H1 (cell line): ENCODE measurements around the gene IL21. TPM values are rescaled to one million over a fixed set of nuclear protein-coding genes. Genes with fewer than 3 reads are reported as not detected.

ENCODE experiments used
- CTCF ChIA-PET: fragments of 300-600 bp; sonication (Branson Sonifier 250); formaldehyde crosslinking; loops from one replicate; lab custom pipeline; 2021; ENCODE audit not compliant: partially characterized antibody; lab: Charles Lee
- POLR2A ChIA-PET: fragments of 300-600 bp; sonication (Branson Sonifier 250); formaldehyde crosslinking; loops from one replicate; lab custom pipeline; 2021; ENCODE audit warnings: inconsistent platforms; ENCODE audit not compliant: partially characterized antibody; lab: Charles Lee
- DNase-seq, 2 experiments: peaks; one replicate each; pipeline versions ENCODE4 v3.0.0 to v3.0.0-alpha.2; 2010 to 2022; ENCODE audit warnings: low spot score in 2 of 2, low read depth in 1 of 2, mixed read lengths in 1 of 2
- FAIRE-seq: peaks from 2 replicates; lab custom pipeline; 2011; peaks lifted over from hg19 to GRCh38; lab: Jason Lieb, UNC
- H2AFZ ChIP-seq: 2 replicates; pipeline ENCODE4 v1.8.1; 2012; ENCODE audit warnings: low read length, inconsistent platforms
- H2AK5ac ChIP-seq: 2 replicates; pipeline ENCODE4 v1.6.1; 2013; ENCODE audit warnings: low read depth, low read length
- H2BK120ac ChIP-seq: replicated peaks from 2 replicates; pipeline ENCODE3; 2013; ENCODE audit warnings: low read depth, low read length, inconsistent platforms
- H2BK12ac ChIP-seq: 2 replicates; pipeline ENCODE4 v1.6.1; 2013; ENCODE audit warnings: low read depth, low read length
- H2BK15ac ChIP-seq: 2 replicates; pipeline ENCODE4 v1.6.1; 2013; ENCODE audit warnings: low read length
- H2BK20ac ChIP-seq: 2 replicates; pipeline ENCODE4 v1.6.1; 2013; ENCODE audit warnings: low read length
- H2BK5ac ChIP-seq: 2 replicates; pipeline ENCODE4 v1.6.1; 2013; ENCODE audit warnings: low read depth, low read length
- H3K14ac ChIP-seq: 2 replicates; pipeline ENCODE4 v1.6.1; 2013; ENCODE audit warnings: inconsistent platforms; ENCODE audit not compliant: insufficient read length
- H3K18ac ChIP-seq: 2 replicates; pipeline ENCODE4 v1.6.1; 2013; ENCODE audit warnings: low read length; ENCODE audit errors: extremely low read depth
- H3K23ac ChIP-seq: 2 replicates; pipeline ENCODE4 v1.6.1; 2013; ENCODE audit warnings: inconsistent platforms; ENCODE audit not compliant: insufficient read length
- H3K23me2 ChIP-seq: 2 replicates; pipeline ENCODE4 v1.6.1; 2013; ENCODE audit warnings: low read depth, low read length
- H3K27ac ChIP-seq: 2 replicates; pipeline ENCODE4 v1.6.1; 2011; ENCODE audit warnings: low read depth, low read length, inconsistent platforms
- H3K27me3 ChIP-seq, 4 experiments: replicated peaks in 1 of 4; 1 replicate in 1 of 4; 2 replicates in 3 of 4; pipeline versions ENCODE4 v1.6.1 to v1.8.1; 2011 to 2013; ENCODE audit warnings: low read length in 3 of 4, mild to moderate bottlenecking in 3 of 4, inconsistent platforms in 2 of 4, mixed read lengths in 2 of 4, moderate library complexity in 1 of 4; ENCODE audit not compliant: control insufficient read depth in 3 of 4, insufficient read depth in 3 of 4; ENCODE audit errors: extremely low read depth in 1 of 4
- H3K36me3 ChIP-seq, 4 experiments: 2 replicates each; pipeline versions ENCODE4 v1.6.1 to v1.8.1; 2011 to 2013; ENCODE audit warnings: mild to moderate bottlenecking in 4 of 4, low read length in 3 of 4, moderate library complexity in 2 of 4, control low read depth in 1 of 4, inconsistent platforms in 1 of 4; ENCODE audit not compliant: insufficient read depth in 4 of 4, control insufficient read depth in 2 of 4
- H3K4ac ChIP-seq: replicated peaks from 2 replicates; pipeline ENCODE3; 2013; ENCODE audit warnings: low read length, low read depth, mixed read lengths, inconsistent platforms; ENCODE audit not compliant: insufficient read length
- H3K4me1 ChIP-seq, 4 experiments: replicated peaks in 1 of 4; 1 replicate in 1 of 4; 2 replicates in 3 of 4; pipeline versions ENCODE4 v1.6.1 to v1.8.1; 2011 to 2013; ENCODE audit warnings: low read length in 3 of 4, inconsistent platforms in 2 of 4, mixed read lengths in 1 of 4; ENCODE audit not compliant: insufficient read depth in 4 of 4, control insufficient read depth in 3 of 4
- H3K4me2 ChIP-seq, 2 experiments: 2 replicates each; pipeline versions ENCODE4 v1.6.1 to v1.8.1; 2011 to 2013; ENCODE audit warnings: low read depth in 2 of 2, low read length in 2 of 2, control low read depth in 1 of 2, inconsistent platforms in 1 of 2, mild to moderate bottlenecking in 1 of 2; ENCODE audit not compliant: insufficient read depth in 1 of 2
- H3K4me3 ChIP-seq, 4 experiments: fragments of 200-600, 300-600 bp in 1 of 4; sonication (generic), shearing (Covaris generic), sonication (Bioruptor Twin) in 1 of 4; 2 replicates each; pipeline versions ENCODE4 v1.5.1 to v1.8.1; 2011 to 2016; ENCODE audit warnings: low read length in 4 of 4, low read depth in 3 of 4, control low read depth in 2 of 4, inconsistent platforms in 2 of 4, mild to moderate bottlenecking in 2 of 4, mixed read lengths in 1 of 4, moderate library complexity in 1 of 4; ENCODE audit not compliant: insufficient read depth in 2 of 4; ENCODE audit errors: extremely low read depth in 1 of 4
- H3K56ac ChIP-seq: replicated peaks from 2 replicates; pipeline ENCODE3; 2013; ENCODE audit warnings: low read depth, mild to moderate bottlenecking, mixed read lengths, low read length, inconsistent platforms; ENCODE audit not compliant: insufficient read length
- H3K79me1 ChIP-seq: 2 replicates; pipeline ENCODE4 v1.6.1; 2013; ENCODE audit warnings: low read depth, low read length, control low read depth
- H3K79me2 ChIP-seq, 2 experiments: 2 replicates each; pipeline versions ENCODE4 v1.6.1 to v1.8.1; 2012 to 2013; ENCODE audit warnings: low read length in 2 of 2, mild to moderate bottlenecking in 2 of 2, inconsistent platforms in 1 of 2; ENCODE audit not compliant: insufficient read depth in 2 of 2, control insufficient read depth in 1 of 2
- H3K9ac ChIP-seq, 4 experiments: replicated peaks in 1 of 4; 1 replicate in 1 of 4; 2 replicates in 3 of 4; pipeline versions ENCODE4 v1.6.1 to v1.8.1; 2011 to 2013; ENCODE audit warnings: low read depth in 3 of 4, low read length in 3 of 4, control low read depth in 2 of 4, mild to moderate bottlenecking in 2 of 4, moderate library complexity in 2 of 4, inconsistent platforms in 1 of 4; ENCODE audit errors: extremely low read depth in 1 of 4
- H3K9me3 ChIP-seq, 2 experiments: 2 replicates each; pipeline versions ENCODE4 v1.6.1 to v1.8.1; 2012 to 2013; ENCODE audit warnings: mild to moderate bottlenecking in 2 of 2, moderate library complexity in 2 of 2, control low read depth in 1 of 2, inconsistent platforms in 1 of 2, low read depth in 1 of 2, low read length in 1 of 2, mixed read lengths in 1 of 2; ENCODE audit not compliant: insufficient read depth in 2 of 2
- H4K20me1 ChIP-seq, 2 experiments: replicated peaks in 1 of 2; 2 replicates each; pipeline versions ENCODE3 to v1.8.1; 2011 to 2013; ENCODE audit warnings: inconsistent platforms in 2 of 2, low read length in 2 of 2, mild to moderate bottlenecking in 1 of 2; ENCODE audit not compliant: insufficient read depth in 2 of 2, control insufficient read depth in 1 of 2
- H4K5ac ChIP-seq: 2 replicates; pipeline ENCODE4 v1.6.1; 2013; ENCODE audit warnings: low read length, low read depth, mixed read lengths, inconsistent platforms; ENCODE audit not compliant: insufficient read length
- H4K8ac ChIP-seq: 2 replicates; pipeline ENCODE4 v1.8.0; 2013; ENCODE audit warnings: mild to moderate bottlenecking, moderate library complexity, low read length, inconsistent platforms; ENCODE audit not compliant: insufficient read depth; ENCODE audit errors: extremely low read depth
- H4K91ac ChIP-seq: replicated peaks from 2 replicates; pipeline ENCODE3; 2013; ENCODE audit warnings: low read length, mixed read lengths, inconsistent platforms; ENCODE audit not compliant: insufficient read length
- RNF2 ChIP-seq: fragments of 200-900, 300-1000 bp; sonication (generic); IDR thresholded peaks from 2 replicates; pipeline ENCODE4 v1.7.1; 2016; ENCODE audit warnings: borderline replicate concordance, low read depth, mild to moderate bottlenecking, antibody characterized with exemption, low read length; ENCODE audit not compliant: poor library complexity, severe bottlenecking; ENCODE audit errors: missing control alignments
- RXRA ChIP-seq: IDR thresholded peaks from 2 replicates; pipeline ENCODE4 v1.6.1; 2011; ENCODE audit warnings: low read depth, mild to moderate bottlenecking, low read length, moderate library complexity; ENCODE audit not compliant: insufficient read depth
- WGBS, 2 experiments: shearing (Covaris generic) in 1 of 2; methylation state at CpG; one replicate each; pipeline versions ENCODE4 v1.1.6 to v1.1.7; 2013 to 2015; ENCODE audit warnings: low lambda C conversion rate in 2 of 2, mixed read lengths in 2 of 2, inconsistent platforms in 1 of 2, low coverage in 1 of 2, missing lambda C conversion rate in 1 of 2; ENCODE audit not compliant: insufficient replicate concordance in 2 of 2, insufficient coverage in 1 of 2, insufficient read length in 1 of 2; ENCODE audit errors: extremely low coverage in 1 of 2, missing lambda C conversion rate in 1 of 2; 5-methylcytosine and 5-hydroxymethylcytosine counted together
- polyA plus RNA-seq, 7 experiments: library from polyadenylated mRNA; depleted of rRNA in 3 of 7; stranded (reverse) in 5 of 7; unstranded in 2 of 7; fragments of >200 nt in 5 of 7; fragments of 200-250 nt in 2 of 7; gene quantifications; 1 replicate in 5 of 7; 2 replicates in 1 of 7; 4 replicates in 1 of 7; pipeline versions ENCODE4 v1.2.1 to v1.2.3, GENCODE V29; 2011 to 2013; ENCODE audit warnings: missing spikeins in 2 of 7, mixed read lengths in 2 of 7
- total RNA-seq: library from RNA; stranded (reverse); fragmentation: NEBNext Ultra II Directional; extraction: Animal tissue kit (Norgen Biotek cat#: 25700); gene quantifications from 2 replicates; pipeline ENCODE4 v1.2.1, GENCODE V29; 2021

Gene IL21
- total and polyA plus RNA-seq, 2 of the 8 experiments (the other 6 are each of a cell fraction or from before 2014, with no cell fraction given), result not detected

GRCh38 chr4:122663291-122663690, 42.4 kb upstream of the IL21 start:
- no peak overlapping the region for H3K23ac ChIP-seq
- H3K4me3 ChIP-seq, result no peak overlapping the region
- ChIA-PET POLR2A (no interaction called here), CTCF (interaction anchor here (0.9 to 1.2 kb wide), 2 partner anchors 31 to 54 kb away, joined by 3 to 5 read pairs; no protein-coding TSS in a partner anchor)
- DNase-seq (no peak), FAIRE-seq (no peak)
- no peak overlapping the region for H3K56ac ChIP-seq
- H3K36me3 ChIP-seq, result no peaks in the 10 kb centered on the region
- no peaks in the 10 kb centered on the region for H3K79me2 ChIP-seq
- H2BK5ac ChIP-seq, result no peak overlapping the region
- H2BK20ac ChIP-seq, result no peak overlapping the region
- H2BK15ac ChIP-seq, result no peak overlapping the region
- H3K27ac ChIP-seq, result no peak overlapping the region
- H2AFZ ChIP-seq, result no peak overlapping the region
- no peak overlapping the region for H2BK12ac ChIP-seq
- H4K5ac ChIP-seq, result no peak overlapping the region
- no peak overlapping the region for H3K4ac ChIP-seq
- H3K18ac ChIP-seq, result no peak overlapping the region
- WGBS, 2 experiments, result 65% methylated on average over 1 of the region's 1 CpG; no CpG with 5 or more reads in 1 of the 2 experiments
- no peaks in the 10 kb centered on the region for H3K27me3 ChIP-seq
- no peaks in the 10 kb centered on the region for H4K20me1 ChIP-seq
- H4K91ac ChIP-seq, result no peak overlapping the region
- H2BK120ac ChIP-seq, result no peak overlapping the region
- no peak overlapping the region for H3K4me2 ChIP-seq
- no peaks in the 10 kb centered on the region for H3K9me3 ChIP-seq
- TF ChIP-seq RXRA (no peak), RNF2 (no peak)
- H3K23me2 ChIP-seq, result no peaks in the 10 kb centered on the region
- H3K4me1 ChIP-seq, result no peaks in the 10 kb centered on the region
- H3K14ac ChIP-seq, result no peak overlapping the region
- no peak overlapping the region for H2AK5ac ChIP-seq
- no peaks in the 10 kb centered on the region for H3K79me1 ChIP-seq
- no peak overlapping the region for H3K9ac ChIP-seq
- H4K8ac ChIP-seq, result no peak overlapping the region
